Neutrophil (primary cell): ENCODE results near the gene GIGYF1.
"Not testable (repeated sequence)": the region's sequence is repeated elsewhere in the genome, so short reads cannot be mapped to it uniquely, and the experiment has no call there.

ENCODE experiments used
- H3K27ac ChIP-seq: fragments of 200-600 bp; sonication (generic); 2 replicates; pipeline ENCODE4 v1.5.1; 2016; ENCODE audit warnings: mild to moderate bottlenecking, moderate library complexity
- H3K27me3 ChIP-seq: fragments of 200-600 bp; sonication (generic); 2 replicates; pipeline ENCODE4 v1.6.0; 2016; ENCODE audit warnings: mild to moderate bottlenecking
- H3K36me3 ChIP-seq: fragments of 200-600 bp; sonication (generic); 2 replicates; pipeline ENCODE4 v1.5.1; 2017
- H3K4me1 ChIP-seq, 2 experiments: fragments of 200-600 bp in 1 of 2; sonication (generic) in 1 of 2; 1 replicate in 1 of 2; 2 replicates in 1 of 2; pipeline versions ENCODE4 v1.5.1 to v1.6.1; 2013 to 2016; ENCODE audit warnings: low read depth in 1 of 2, low read length in 1 of 2, mild to moderate bottlenecking in 1 of 2, moderate library complexity in 1 of 2; ENCODE audit not compliant: control insufficient read depth in 1 of 2, insufficient read depth in 1 of 2
- H3K4me3 ChIP-seq, 2 experiments: fragments of 200-600 bp in 1 of 2; sonication (generic) in 1 of 2; 1 replicate in 1 of 2; 2 replicates in 1 of 2; pipeline ENCODE4 v1.5.1; 2013 to 2016; ENCODE audit warnings: low read depth in 1 of 2, low read length in 1 of 2, mild to moderate bottlenecking in 1 of 2, moderate library complexity in 1 of 2
- H3K9me3 ChIP-seq: fragments of 200-600 bp; sonication (generic); 2 replicates; pipeline ENCODE4 v1.5.1; 2016
- CTCF ChIP-seq: fragments of 200-600 bp; sonication (generic); IDR thresholded peaks from 2 replicates; pipeline ENCODE4 v1.5.1; 2016; ENCODE audit warnings: antibody characterized with exemption

The GIGYF1 gene

GRCh38 chr7:100670074-100670473, 24.0 kb downstream of the GIGYF1 start:
- Histone ChIP-seq H3K4me1 (peaks cover 7 to 8% of the 10 kb centered on the region in 2 experiments), H3K36me3 (no peaks in the 10 kb centered on the region), H3K27me3 (peaks cover 54% of the 10 kb centered on the region), H3K27ac (no peak overlapping the region), H3K4me3 (no peak overlapping the region), H3K9me3 (no peaks in the 10 kb centered on the region)
- TF ChIP-seq CTCF, result no peak

GRCh38 chr7:100669106-100669505, 24.9 kb downstream of the GIGYF1 start:
- H3K27ac ChIP-seq, H3K4me3 ChIP-seq, H3K9me3 ChIP-seq, H3K36me3 ChIP-seq, H3K4me1 ChIP-seq: not testable (repeated sequence)
- peaks cover 60% of the 10 kb centered on the region for H3K27me3 ChIP-seq

GRCh38 chr7:100668069-100668449, 26.0 kb downstream of the GIGYF1 start:
- peaks cover 70% of the 10 kb centered on the region for H3K27me3 ChIP-seq
- H3K9me3 ChIP-seq, result no peaks in the 10 kb centered on the region
- no peaks in the 10 kb centered on the region for H3K36me3 ChIP-seq
- no peak overlapping the region for H3K4me3 ChIP-seq
- H3K4me1 ChIP-seq, result peaks cover 6 to 7% of the 10 kb centered on the region in 2 experiments
- no peak overlapping the region for H3K27ac ChIP-seq
- no peak for TF ChIP-seq CTCF

GRCh38 chr7:100667331-100668068, 26.6 kb downstream of the GIGYF1 start:
- Histone ChIP-seq H3K27ac (no peak overlapping the region), H3K36me3 (no peaks in the 10 kb centered on the region), H3K27me3 (peaks cover 75% of the 10 kb centered on the region), H3K4me1 (peaks cover under 1% of the 10 kb centered on the region in 2 experiments), H3K4me3 (no peak overlapping the region), H3K9me3 (no peaks in the 10 kb centered on the region)
- TF ChIP-seq CTCF, result no peak

GRCh38 chr7:100665168-100665726, 28.8 kb downstream of the GIGYF1 start:
- H3K4me1 ChIP-seq, result no peaks in the 10 kb centered on the region
- no peak overlapping the region for H3K27ac ChIP-seq
- H3K27me3 ChIP-seq, result peaks cover 68% of the 10 kb centered on the region
- no peaks in the 10 kb centered on the region for H3K36me3 ChIP-seq
- no peak for TF ChIP-seq CTCF
- H3K4me3 ChIP-seq, result no peak overlapping the region
- H3K9me3 ChIP-seq, result no peaks in the 10 kb centered on the region

- not testable (repeated sequence) for H3K4me1 ChIP-seq, H3K36me3 ChIP-seq, H3K9me3 ChIP-seq, H3K27ac ChIP-seq, H3K4me3 ChIP-seq
- peaks cover 78% of the 10 kb centered on the region for H3K27me3 ChIP-seq
Observed at GRCh38 chr7:100662194-100662776, 31.8 kb downstream of the GIGYF1 start.
